IPS-NIHi11 (cell line): ENCODE results near the gene VWDE.
"Not testable (repeated sequence)": the region's sequence is repeated elsewhere in the genome, so short reads cannot be mapped to it uniquely, and the experiment has no call there.

Experiments used
- DNase-seq: peaks from one replicate; pipeline ENCODE4 v3.0.0; 2012; ENCODE audit warnings: mixed read lengths, low spot score

Gene VWDE

GRCh38 chr7:12403287-12404181, at the start of gene VWDE:
Gene VWDE (minus strand): TSS chr7:12403865. CDS start chr7:12403716, 149 bp downstream.
- peak; percentile 82 for DNase-seq

- DNase-seq: not testable (repeated sequence)
Observed at GRCh38 chr7:12453136-12453535, 49.5 kb upstream of the VWDE start.

- DNase-seq: no peak
Observed at GRCh38 chr7:12450615-12451014, 47.0 kb upstream of the VWDE start.

- DNase-seq: no peak
Observed at GRCh38 chr7:12444785-12445184, 41.1 kb upstream of the VWDE start.

GRCh38 chr7:12440229-12440628, 36.6 kb upstream of the VWDE start:
- DNase-seq: no peak

- peak; percentile 17 for DNase-seq
Observed at GRCh38 chr7:12436896-12437535, 33.4 kb upstream of the VWDE start.

- no peak for DNase-seq
Observed at GRCh38 chr7:12436126-12436525, 32.5 kb upstream of the VWDE start.

- DNase-seq: no peak
Observed at GRCh38 chr7:12434012-12434642, 30.5 kb upstream of the VWDE start.

GRCh38 chr7:12431886-12432556, 28.4 kb upstream of the VWDE start:
- no peak for DNase-seq

GRCh38 chr7:12425311-12425710, 21.6 kb upstream of the VWDE start:
- no peak for DNase-seq

GRCh38 chr7:12423997-12424745, 20.5 kb upstream of the VWDE start:
- peak; percentile 74 for DNase-seq

- DNase-seq: no peak
Observed at GRCh38 chr7:12423355-12423996, 19.8 kb upstream of the VWDE start.

GRCh38 chr7:12422554-12423320, 19.1 kb upstream of the VWDE start:
- no peak for DNase-seq

- DNase-seq: no peak
Observed at GRCh38 chr7:12418452-12418851, 14.8 kb upstream of the VWDE start.

- no peak for DNase-seq
Observed at GRCh38 chr7:12415072-12415471, 11.4 kb upstream of the VWDE start.

- DNase-seq: no peak
Observed at GRCh38 chr7:12412407-12412806, 8.7 kb upstream of the VWDE start.

GRCh38 chr7:12410523-12410922, 6.9 kb upstream of the VWDE start:
- no peak for DNase-seq

GRCh38 chr7:12409097-12409711, 5.5 kb upstream of the VWDE start:
- no peak for DNase-seq

GRCh38 chr7:12407652-12408051, 4.0 kb upstream of the VWDE start:
- not testable (repeated sequence) for DNase-seq

- no peak for DNase-seq
Observed at GRCh38 chr7:12402365-12402725, 1.3 kb downstream of the VWDE start.
